Stimulated activated CD4-positive, alpha-beta T cell treated with anti-CD3 and anti-CD28 coated beads, Interleukin-4, amount 100 ng/mL, for 4 hours (primary cell): ENCODE results near the gene PMAIP1.
"Not testable (repeated sequence)": the region's sequence is repeated elsewhere in the genome, so short reads cannot be mapped to it uniquely, and the experiment has no call there.

ENCODE experiments used
- DNase-seq, 2 experiments: peaks; one replicate each; pipeline ENCODE4 v3.0.0-alpha.2; 2020

The PMAIP1 gene

DNA sequence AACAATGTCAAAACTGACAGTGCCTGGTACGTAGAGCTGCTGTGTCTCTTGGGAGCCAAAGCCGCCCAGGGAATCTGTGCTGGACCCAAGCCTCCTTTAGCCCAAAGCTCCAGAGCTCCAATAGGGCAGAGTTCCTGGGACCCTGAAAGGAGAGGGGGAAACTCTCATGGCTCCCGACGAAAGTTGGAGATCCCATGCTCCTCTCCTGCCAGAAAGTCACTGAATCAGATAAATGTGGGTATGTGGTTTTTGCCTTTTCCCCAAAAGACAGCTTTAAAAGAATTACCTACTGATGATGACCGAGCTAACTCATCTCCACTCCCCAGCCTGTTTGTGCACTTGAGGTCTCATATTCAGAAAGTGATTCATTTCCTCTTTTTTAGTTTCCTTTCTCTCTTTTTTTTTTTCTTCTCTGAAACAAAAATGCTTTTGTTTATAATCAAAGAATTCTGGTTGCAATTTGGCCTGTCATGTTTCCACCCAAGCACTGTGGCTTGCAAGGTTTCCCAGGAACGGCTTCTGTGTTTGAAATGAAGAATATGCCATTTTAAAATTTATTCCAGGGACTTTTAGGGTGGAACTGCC, 14.1 kb upstream of the PMAIP1 start:
- DNase-seq: peak in 1 of 2 experiments; percentile 33

DNA sequence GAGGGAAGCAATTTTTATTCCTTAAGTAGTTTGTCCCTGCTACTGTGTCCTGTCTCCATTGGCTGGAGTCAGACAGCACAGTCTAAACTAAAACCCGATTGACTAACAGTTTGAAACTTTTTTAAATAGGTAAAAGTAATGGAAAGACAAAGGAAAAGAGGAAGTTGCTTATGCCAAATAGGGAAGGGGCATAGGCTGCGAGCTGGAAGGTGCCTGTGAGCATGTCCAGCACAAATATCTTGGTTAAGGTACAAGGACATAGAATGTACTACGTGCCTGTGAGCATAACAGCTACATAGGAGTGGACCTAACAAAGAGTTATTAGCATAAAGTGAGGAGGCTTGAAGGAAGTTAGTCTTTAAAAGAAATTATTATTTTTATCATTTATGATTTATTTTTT, 13.4 kb upstream of the PMAIP1 start:
- DNase-seq: not testable (repeated sequence)

- DNase-seq: no peak
These were observed 7.7 kb upstream of the PMAIP1 start for GRCh38 chr18:59892123-59892522.

- DNase-seq: no peak
These were observed 5.8 kb upstream of the PMAIP1 start for GRCh38 chr18:59893971-59894370.

DNA sequence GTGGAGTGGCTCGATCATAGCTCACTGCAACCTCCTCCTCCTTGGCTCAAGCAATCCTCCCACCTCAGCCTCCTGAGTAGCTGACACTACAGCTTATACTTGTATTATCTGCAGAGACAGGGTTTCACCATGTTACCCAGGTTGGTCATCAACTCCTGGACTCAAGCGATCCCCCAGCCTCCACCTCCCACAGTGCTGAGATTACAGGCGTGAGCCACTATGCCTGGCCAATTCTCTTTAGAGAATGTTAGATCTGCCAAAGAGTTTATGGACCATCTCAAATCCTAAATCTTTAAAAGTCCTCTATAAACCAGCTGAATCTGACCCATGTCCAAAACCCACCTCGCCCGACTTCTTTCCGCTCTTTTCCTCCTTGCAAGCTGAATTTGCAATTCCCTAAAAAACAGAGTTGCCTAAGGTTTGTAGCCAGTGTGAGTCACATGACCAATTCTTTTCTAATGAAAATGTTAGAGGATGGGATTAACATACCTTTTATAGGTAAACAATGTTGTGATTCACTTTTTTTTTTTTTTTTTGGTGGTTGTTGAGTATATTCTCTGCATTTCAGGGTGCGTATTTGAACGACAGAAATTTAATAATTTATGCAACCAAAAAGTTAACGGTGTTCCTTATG, 2.4 kb upstream of the PMAIP1 start:
- DNase-seq: no peak

DNA sequence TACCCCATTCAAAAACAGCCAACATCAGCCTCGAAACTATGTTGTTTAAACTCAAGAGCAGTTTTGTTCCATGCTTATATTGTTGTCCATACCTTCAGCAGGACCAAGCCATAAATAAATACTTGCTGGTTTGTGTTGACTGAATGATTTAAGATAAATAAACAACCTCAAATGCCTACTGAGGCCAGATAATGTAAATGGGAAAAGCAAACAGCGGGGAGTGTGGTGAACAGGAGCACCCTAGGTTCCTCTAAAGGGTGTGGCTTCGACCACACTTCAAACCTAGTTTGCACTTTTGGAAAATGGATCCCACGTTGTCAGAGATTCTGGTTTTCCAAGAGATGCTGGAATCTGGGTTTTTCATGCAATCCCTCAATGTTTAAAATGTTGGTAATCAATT, 1.7 kb upstream of the PMAIP1 start:
- DNase-seq: no peak

- no peak for DNase-seq
These were observed 1.0 kb upstream of the PMAIP1 start for GRCh38 chr18:59898609-59899297.

DNA sequence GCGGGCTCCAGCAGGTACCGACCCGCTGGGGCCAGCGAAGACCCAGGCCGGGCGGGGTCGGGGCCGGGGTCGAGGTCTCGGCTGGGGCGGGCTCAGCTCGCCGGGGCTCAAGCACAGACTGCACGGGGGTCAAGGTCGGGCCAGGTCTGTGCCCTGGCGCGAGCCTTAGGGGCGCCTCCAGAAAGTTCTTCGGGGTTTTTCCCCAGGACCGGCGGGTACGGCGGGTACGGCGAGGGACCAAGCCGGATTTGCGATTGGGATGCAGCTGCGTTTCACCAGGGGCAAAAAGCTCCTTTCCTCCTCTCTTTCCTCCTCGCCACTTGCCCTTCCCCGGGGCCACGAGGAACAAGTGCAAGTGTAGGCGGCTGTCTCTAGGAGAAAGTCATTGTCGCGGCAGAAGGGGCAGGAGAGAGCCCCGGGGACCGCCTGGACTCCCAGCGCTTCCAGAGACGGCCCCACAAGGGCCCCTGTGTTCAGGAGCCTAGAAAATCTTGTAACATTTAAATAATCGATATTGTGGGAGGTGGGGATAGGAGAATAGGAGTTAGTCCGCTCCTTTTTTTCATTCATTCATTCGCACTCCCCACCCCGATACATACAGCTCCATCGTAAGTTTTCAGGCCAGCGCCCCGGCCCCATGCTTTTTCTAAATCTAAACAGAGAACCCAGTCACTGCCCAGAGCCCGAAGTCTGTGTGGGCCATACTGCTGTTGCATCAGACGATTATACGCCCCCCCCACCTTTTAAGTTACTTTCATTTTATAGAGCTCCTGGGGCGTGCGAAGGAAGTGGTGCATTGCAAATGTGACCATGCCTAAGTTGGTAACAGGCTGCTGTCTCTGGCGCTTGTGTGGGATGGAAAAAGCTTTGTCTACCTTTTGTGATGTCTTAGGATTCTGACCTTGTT, 679 bp downstream of the PMAIP1 start:
- DNase-seq: peak; percentile 50 to 76

DNA sequence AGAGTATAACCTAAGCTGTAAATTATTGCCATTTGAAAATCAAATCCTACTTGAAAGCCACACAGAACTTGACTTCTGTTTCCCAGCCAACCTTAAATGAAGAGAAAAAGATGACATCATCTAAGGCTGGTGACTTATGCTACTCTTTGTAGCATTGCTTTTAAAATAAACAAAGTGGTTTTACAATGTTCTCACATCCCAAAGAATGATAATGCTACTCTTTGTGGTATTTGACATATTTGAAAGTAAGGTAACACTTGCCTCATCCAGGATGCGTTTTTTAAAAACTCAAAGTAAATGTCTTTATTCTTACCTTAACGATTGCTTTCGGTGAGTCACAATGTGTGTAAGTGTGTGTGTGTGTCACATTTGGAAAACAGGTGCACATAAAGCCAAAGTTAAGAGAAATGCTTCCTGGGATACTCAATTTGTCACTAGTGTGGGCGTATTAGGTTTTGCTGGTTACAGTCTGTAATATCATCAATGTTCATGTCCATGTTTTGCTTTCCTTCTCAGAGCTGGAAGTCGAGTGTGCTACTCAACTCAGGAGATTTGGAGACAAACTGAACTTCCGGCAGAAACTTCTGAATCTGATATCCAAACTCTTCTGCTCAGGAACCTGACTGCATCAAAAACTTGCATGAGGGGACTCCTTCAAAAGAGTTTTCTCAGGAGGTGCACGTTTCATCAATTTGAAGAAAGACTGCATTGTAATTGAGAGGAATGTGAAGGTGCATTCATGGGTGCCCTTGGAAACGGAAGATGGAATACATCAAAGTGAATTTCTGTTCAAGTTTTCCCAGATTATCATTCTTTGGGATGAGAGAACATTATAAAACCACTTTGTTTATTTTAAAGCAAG, 2.6 kb downstream of the PMAIP1 start:
- no peak for DNase-seq

GRCh38 chr18:59902993-59903610, 3.3 kb downstream of the PMAIP1 start:
- no peak for DNase-seq

- DNase-seq: no peak
These were observed 4.3 kb downstream of the PMAIP1 start for GRCh38 chr18:59904011-59904601.

DNA sequence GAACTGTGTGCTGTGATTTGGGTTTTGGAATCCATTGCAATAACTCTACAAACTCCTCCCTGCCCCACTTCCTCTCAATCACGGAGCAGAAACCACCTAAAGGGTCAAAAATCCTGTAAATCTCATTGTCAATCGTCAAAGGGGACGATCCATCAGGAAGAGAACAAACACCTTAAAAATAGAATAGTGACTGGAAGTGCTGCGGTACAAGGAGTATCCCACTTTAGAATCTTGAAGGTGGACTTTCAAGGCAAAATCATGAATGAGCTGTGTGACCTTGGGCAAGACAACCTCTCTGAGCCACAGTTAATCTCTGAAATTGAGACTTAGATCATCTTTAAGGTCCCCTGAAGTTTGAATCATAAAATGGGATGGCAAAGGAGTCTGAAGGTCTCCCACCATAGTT, 5.9 kb downstream of the PMAIP1 start:
- DNase-seq: no peak

DNA sequence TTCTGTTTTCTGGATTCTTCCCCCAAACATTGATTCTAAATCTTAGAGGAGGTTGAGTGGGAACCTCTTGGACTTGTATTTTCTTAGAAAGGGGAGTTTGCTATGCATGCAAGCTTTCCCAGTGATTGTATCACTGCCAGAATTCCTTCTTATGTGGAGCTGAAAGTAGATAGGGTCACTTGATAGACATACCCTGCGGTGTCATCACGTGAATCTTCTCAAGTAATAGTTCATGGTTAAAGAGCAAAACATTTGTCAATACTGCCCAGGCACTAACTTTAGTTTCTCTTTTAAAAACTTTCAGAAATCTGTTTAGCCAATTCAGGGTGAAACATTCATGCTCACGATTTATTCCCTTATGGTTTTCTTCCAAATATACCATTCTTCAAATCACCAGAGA, 6.4 kb downstream of the PMAIP1 start:
- no peak for DNase-seq

GRCh38 chr18:59907172-59907571, 7.4 kb downstream of the PMAIP1 start:
- no peak for DNase-seq

GRCh38 chr18:59907660-59908059, 7.9 kb downstream of the PMAIP1 start:
- DNase-seq: no peak

DNA sequence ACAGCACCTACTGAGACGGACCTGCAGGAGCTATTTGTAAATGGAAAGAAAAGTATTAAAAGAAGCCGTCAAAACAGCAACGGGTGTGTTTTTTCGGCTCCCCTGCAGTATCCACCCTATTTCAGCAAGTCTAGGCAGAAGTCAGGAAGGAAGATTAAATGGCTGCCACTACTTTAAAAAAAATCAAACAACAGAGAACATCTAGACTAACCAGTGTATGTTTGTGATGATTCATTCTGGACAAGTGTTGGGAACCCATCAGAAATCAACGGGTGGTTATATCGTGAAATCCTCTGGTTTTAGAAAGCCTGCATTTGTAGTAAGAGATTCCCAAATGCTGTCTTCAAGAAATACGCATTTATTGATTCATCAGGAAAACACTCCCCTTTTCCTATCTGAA, 9.0 kb downstream of the PMAIP1 start:
- DNase-seq: no peak

GRCh38 chr18:59909289-59910036, 9.7 kb downstream of the PMAIP1 start:
- no peak for DNase-seq

DNA sequence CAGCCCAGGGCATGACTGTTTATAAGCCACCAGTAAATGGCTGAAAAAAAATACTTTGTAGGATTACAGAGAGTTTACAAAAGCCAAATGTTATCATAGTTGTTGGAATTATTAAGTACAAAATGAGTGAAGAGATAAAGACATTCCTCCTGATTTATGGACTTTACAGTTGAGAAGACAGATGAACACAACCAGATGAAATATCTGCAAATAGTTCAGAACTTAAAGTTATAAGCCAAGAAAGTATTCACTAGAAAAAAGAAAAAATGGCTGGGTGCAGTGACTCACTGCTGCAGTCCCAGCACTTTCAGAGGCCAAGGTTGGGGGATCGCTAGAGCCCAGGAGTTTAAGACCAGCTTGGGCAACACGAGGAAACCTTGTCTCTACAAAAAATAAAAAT, 11.2 kb downstream of the PMAIP1 start:
- no peak for DNase-seq

GRCh38 chr18:59911600-59911999, 11.8 kb downstream of the PMAIP1 start:
- no peak for DNase-seq

GRCh38 chr18:59912007-59912550, 12.3 kb downstream of the PMAIP1 start:
- no peak for DNase-seq
